ENCODE results near the gene CHID1. TPM values are rescaled to one million over a fixed set of nuclear protein-coding genes. Genes with fewer than 3 reads are reported as not detected.

The CHID1 gene
- total and polyA plus RNA-seq, 4 donors, result 36.1 to 105 (median 80.9) TPM

DNA sequence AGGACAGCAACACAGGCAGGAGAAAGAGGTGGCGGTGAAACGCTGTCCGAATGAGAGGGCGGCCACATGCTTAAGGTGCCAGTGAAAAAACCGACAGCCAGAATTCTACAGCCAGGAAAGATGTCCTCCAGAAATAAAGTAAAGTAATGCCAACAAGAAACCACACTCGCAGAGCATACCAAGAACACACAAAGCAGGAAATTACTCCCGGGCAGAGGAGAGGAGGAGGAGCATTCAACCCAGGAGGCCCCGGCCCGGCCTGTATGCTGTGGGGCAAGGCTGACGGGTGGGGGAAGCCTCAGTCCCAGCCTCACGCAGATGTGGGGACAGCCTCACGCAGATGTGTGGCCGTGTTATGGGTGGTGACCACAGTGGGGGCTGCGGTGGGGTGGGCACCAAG is 28.0 kb downstream of the CHID1 start:
- DNase-seq (ENCODE audit: low read depth in 4 of 6, low spot score in 6 of 6), result no peak
- Histone ChIP-seq H3K27ac (ENCODE audit: low read depth, low read length) (no peak overlapping the region), H3K27me3 (ENCODE audit: control insufficient read depth, insufficient read depth, low read length) (no peaks in the 10 kb centered on the region), H3K4me1 (ENCODE audit: control insufficient read depth, insufficient read depth, low read length) (no peaks in the 10 kb centered on the region), H3K9me3 (ENCODE audit: control insufficient read depth, insufficient read depth, low read length) (no peaks in the 10 kb centered on the region), H3K36me3 (ENCODE audit: control insufficient read depth, insufficient read depth, low read length) (peaks cover 87% of the 10 kb centered on the region), H3K4me3 (ENCODE audit: low read depth, low read length) (no peak overlapping the region)
- 79% methylated on average over 10 of the region's 14 CpGs for WGBS (ENCODE audit: insufficient coverage)

DNA sequence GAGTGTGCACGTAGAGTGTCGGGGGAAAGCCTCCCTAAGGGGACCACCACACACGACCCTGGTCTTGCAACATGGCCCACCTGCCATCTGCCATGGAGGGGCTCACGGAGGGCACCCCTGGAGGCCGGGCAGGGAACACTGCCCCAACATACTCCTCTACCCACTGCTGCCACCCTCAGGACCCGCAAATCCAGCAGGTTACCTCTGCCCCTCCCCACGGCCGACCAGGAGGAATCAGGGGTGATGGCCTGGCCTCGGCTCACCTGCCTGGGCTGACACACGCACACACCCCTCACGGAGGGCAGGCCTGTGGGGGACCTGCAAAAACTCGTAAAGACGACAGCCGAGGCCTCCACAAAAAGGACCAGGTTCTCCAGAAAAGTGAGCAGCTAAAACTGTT is 30.2 kb downstream of the CHID1 start:
- Histone ChIP-seq H3K27ac (ENCODE audit: low read depth, low read length) (no peak overlapping the region), H3K36me3 (ENCODE audit: control insufficient read depth, insufficient read depth, low read length) (peaks cover 88% of the 10 kb centered on the region), H3K4me1 (ENCODE audit: control insufficient read depth, insufficient read depth, low read length) (peaks cover 14% of the 10 kb centered on the region), H3K4me3 (ENCODE audit: low read depth, low read length) (no peak overlapping the region), H3K27me3 (ENCODE audit: control insufficient read depth, insufficient read depth, low read length) (no peaks in the 10 kb centered on the region), H3K9me3 (ENCODE audit: control insufficient read depth, insufficient read depth, low read length) (no peaks in the 10 kb centered on the region)
- DNase-seq (ENCODE audit: low read depth in 4 of 6, low spot score in 6 of 6), result no peak
- 91% methylated on average over 12 of the region's 14 CpGs for WGBS (ENCODE audit: insufficient coverage)

DNA sequence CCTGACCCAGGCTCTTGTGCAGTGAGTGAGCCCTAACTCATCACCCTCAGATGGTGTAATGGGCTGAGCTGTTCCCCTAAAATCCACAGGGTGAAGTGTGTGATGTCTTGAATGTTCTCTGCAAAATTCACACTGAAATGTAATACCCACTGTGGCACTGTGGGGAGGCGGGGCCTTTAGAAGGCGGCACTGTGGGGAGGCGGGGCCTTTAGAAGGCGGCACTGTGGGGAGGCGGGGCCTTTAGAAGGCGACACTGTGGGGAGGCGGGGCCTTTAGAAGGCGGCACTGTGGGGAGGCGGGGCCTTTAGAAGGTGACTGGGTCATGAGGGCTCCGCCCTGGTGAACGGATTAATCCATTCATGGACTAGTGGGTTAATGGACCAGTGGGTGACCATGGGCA is 33.0 kb downstream of the CHID1 start:
- no peak for DNase-seq (ENCODE audit: low read depth in 4 of 6, low spot score in 6 of 6)
- Histone ChIP-seq H3K36me3 (ENCODE audit: control insufficient read depth, insufficient read depth, low read length) (peaks cover 82% of the 10 kb centered on the region), H3K27me3 (ENCODE audit: control insufficient read depth, insufficient read depth, low read length) (no peaks in the 10 kb centered on the region), H3K4me3 (ENCODE audit: low read depth, low read length) (no peak overlapping the region), H3K4me1 (ENCODE audit: control insufficient read depth, insufficient read depth, low read length) (peaks cover 14% of the 10 kb centered on the region), H3K27ac (ENCODE audit: low read depth, low read length) (no peak overlapping the region), H3K9me3 (ENCODE audit: control insufficient read depth, insufficient read depth, low read length) (no peaks in the 10 kb centered on the region)
- 75% methylated on average over 6 of the region's 11 CpGs for WGBS (ENCODE audit: insufficient coverage)

DNA sequence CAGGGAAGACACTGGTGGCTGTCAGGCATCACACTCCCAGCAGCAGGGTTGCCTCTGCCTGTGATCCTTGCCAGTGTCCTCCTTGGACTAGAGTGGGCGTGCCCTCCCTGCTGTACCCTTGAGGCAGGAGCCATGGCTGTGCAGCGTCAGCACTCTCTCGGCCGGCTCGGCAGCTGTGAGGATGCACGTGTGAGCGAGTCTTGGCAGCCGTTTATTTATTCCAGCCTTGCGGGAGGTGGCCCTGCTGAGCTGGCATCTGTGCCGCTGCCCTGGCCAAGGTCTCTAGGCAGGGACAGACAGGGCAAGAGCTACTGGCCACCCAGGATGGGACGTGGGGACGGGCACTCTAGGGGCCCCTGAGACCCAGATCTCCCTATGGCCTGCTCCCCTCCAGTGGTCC is 34.1 kb downstream of the CHID1 start:
- H3K36me3 ChIP-seq (ENCODE audit: control insufficient read depth, insufficient read depth, low read length), result peaks cover 81% of the 10 kb centered on the region
- H3K27ac ChIP-seq (ENCODE audit: low read depth, low read length), result no peak overlapping the region
- DNase-seq (ENCODE audit: low read depth in 4 of 6, low spot score in 6 of 6), result peak in 2 of 6 donors; percentile 55 to 83
- 25% methylated on average over 12 of the region's 12 CpGs for WGBS (ENCODE audit: insufficient coverage)
- H3K27me3 ChIP-seq (ENCODE audit: control insufficient read depth, insufficient read depth, low read length), result no peaks in the 10 kb centered on the region
- peaks cover 14% of the 10 kb centered on the region for H3K4me1 ChIP-seq (ENCODE audit: control insufficient read depth, insufficient read depth, low read length)
- H3K4me3 ChIP-seq (ENCODE audit: low read depth, low read length), result no peak overlapping the region
- no peaks in the 10 kb centered on the region for H3K9me3 ChIP-seq (ENCODE audit: control insufficient read depth, insufficient read depth, low read length)

DNA sequence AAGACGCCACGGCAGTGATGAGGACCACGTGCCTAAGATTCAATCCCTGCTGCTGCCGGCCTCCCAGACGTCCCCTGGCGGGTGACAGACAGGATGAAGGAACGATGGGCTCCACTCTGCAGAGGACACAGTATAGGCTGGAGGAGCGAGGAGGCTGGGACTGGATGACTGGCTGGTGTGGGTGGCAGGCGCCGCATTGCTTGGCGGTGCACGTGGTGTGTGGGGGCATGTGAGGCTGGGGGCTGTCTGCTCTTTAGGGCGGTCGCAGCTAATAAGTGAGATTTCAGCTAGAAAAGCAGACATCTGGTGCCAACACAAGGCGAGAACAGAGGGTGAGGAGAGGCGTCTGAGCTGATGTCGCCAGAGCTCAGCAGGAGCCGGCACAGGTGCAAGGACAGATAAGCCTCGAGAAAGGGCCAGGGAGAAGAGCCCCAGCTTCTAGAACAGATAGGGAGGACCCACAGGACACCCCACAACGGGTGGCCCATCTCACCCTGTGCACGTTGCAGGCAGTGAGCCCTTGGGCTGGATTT is 34.8 kb downstream of the CHID1 start:
- no peak overlapping the region for H3K27ac ChIP-seq (ENCODE audit: low read depth, low read length)
- no peaks in the 10 kb centered on the region for H3K9me3 ChIP-seq (ENCODE audit: control insufficient read depth, insufficient read depth, low read length)
- peaks cover 14% of the 10 kb centered on the region for H3K4me1 ChIP-seq (ENCODE audit: control insufficient read depth, insufficient read depth, low read length)
- H3K4me3 ChIP-seq (ENCODE audit: low read depth, low read length), result no peak overlapping the region
- H3K36me3 ChIP-seq (ENCODE audit: control insufficient read depth, insufficient read depth, low read length), result peaks cover 83% of the 10 kb centered on the region
- H3K27me3 ChIP-seq (ENCODE audit: control insufficient read depth, insufficient read depth, low read length), result no peaks in the 10 kb centered on the region
- peak in 1 of 6 donors; percentile 55 for DNase-seq (ENCODE audit: low read depth in 4 of 6, low spot score in 6 of 6)
- WGBS (ENCODE audit: insufficient coverage), result 81% methylated on average over 21 of the region's 21 CpGs

DNA sequence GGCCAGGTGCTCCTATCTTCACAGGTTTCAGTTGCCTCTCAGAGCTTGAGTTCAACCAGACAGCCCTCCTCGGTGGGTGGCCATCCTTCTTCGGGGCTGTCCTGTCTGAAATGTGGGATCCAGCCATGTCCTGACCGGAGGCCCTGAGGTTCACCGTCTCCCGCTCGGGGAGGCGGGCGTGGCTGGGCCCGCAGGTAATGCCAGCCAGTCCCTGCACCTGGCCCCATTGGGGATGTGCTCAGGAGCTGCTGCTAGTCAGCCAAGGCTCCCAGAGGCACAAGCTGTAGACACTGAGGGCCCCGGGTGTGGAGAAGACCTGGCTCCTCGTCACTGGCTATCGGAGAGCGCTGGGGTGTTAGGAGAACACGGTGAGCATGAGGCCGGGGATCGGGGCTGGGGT is 35.4 kb downstream of the CHID1 start:
- no peak for DNase-seq (ENCODE audit: low read depth in 4 of 6, low spot score in 6 of 6)
- Histone ChIP-seq H3K4me3 (ENCODE audit: low read depth, low read length) (no peak overlapping the region), H3K36me3 (ENCODE audit: control insufficient read depth, insufficient read depth, low read length) (peaks cover 84% of the 10 kb centered on the region), H3K4me1 (ENCODE audit: control insufficient read depth, insufficient read depth, low read length) (peaks cover 14% of the 10 kb centered on the region), H3K9me3 (ENCODE audit: control insufficient read depth, insufficient read depth, low read length) (no peaks in the 10 kb centered on the region), H3K27me3 (ENCODE audit: control insufficient read depth, insufficient read depth, low read length) (no peaks in the 10 kb centered on the region), H3K27ac (ENCODE audit: low read depth, low read length) (no peak overlapping the region)
- WGBS (ENCODE audit: insufficient coverage), result 96% methylated on average over 16 of the region's 16 CpGs

DNA sequence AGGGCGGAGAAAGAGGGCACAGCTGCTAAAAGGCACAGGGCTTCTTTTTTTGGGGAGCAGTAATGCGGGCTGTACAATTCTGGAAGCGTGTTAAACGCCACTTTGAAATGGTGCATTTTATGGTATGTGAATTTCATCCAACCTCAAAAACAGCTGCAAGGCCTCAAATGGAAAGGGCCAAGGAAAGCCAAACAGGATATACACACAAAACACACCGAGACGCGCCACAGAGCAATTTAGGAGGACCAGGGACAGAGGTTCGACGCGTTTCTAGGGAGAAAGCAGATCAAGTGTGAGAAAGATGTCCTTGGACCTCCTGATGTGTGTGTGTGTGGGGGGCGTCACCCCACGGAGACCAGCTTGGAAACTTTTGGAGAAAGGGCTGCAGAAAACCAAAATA is 36.9 kb downstream of the CHID1 start:
- H3K4me1 ChIP-seq (ENCODE audit: control insufficient read depth, insufficient read depth, low read length), result peaks cover 14% of the 10 kb centered on the region
- H3K27me3 ChIP-seq (ENCODE audit: control insufficient read depth, insufficient read depth, low read length), result no peaks in the 10 kb centered on the region
- H3K27ac ChIP-seq (ENCODE audit: low read depth, low read length), result no peak overlapping the region
- peaks cover 86% of the 10 kb centered on the region for H3K36me3 ChIP-seq (ENCODE audit: control insufficient read depth, insufficient read depth, low read length)
- no peak for DNase-seq (ENCODE audit: low read depth in 4 of 6, low spot score in 6 of 6)
- 75% methylated on average over 6 of the region's 12 CpGs for WGBS (ENCODE audit: insufficient coverage)
- H3K9me3 ChIP-seq (ENCODE audit: control insufficient read depth, insufficient read depth, low read length), result no peaks in the 10 kb centered on the region
- no peak overlapping the region for H3K4me3 ChIP-seq (ENCODE audit: low read depth, low read length)

DNA sequence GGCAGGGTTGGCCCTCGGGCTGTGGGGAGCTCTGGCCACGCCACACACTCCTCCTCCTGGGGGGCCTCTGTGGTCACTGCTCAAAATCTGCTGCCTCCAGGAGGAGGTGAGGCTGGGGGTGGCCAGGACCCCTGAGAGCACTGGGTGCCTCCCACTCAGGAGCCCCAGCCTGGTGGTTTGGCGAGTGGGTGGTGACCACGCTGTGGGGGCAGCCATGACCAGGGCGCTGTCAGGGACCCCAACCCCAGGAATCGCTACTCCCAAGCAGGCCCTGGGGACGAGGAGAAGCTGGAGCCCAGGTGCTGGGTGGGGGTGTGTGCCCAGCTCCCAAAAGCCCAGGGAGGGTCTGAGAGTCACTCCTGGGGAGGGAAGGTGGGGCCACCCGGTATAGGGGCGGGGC is 37.8 kb downstream of the CHID1 start:
- no peak for DNase-seq (ENCODE audit: low read depth in 4 of 6, low spot score in 6 of 6)
- H3K9me3 ChIP-seq (ENCODE audit: control insufficient read depth, insufficient read depth, low read length), result no peaks in the 10 kb centered on the region
- H3K36me3 ChIP-seq (ENCODE audit: control insufficient read depth, insufficient read depth, low read length), result peaks cover 89% of the 10 kb centered on the region
- no peak overlapping the region for H3K4me3 ChIP-seq (ENCODE audit: low read depth, low read length)
- H3K27ac ChIP-seq (ENCODE audit: low read depth, low read length), result no peak overlapping the region
- H3K4me1 ChIP-seq (ENCODE audit: control insufficient read depth, insufficient read depth, low read length), result peaks cover 14% of the 10 kb centered on the region
- no peaks in the 10 kb centered on the region for H3K27me3 ChIP-seq (ENCODE audit: control insufficient read depth, insufficient read depth, low read length)
- 92% methylated on average over 8 of the region's 9 CpGs for WGBS (ENCODE audit: insufficient coverage)

DNA sequence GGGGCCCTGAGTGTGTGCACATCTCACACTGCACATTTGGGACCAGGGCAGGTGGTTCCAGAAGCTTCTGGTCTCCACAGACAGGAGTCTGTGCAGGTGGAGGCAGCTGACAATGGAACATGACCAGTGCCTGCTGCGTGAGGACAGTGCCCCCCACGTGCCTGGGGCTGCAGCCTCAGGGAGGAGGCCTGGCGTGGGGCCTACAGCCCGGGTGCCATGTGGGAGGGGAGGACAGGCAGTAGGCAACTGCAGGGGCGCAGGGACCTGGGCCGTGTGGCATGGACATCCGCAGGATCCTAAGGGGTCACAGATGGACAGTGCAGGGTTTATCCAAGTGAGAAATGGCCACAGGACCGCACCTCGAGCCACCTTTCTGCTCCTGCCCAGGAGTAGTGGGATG is 39.1 kb downstream of the CHID1 start:
- Histone ChIP-seq H3K9me3 (ENCODE audit: control insufficient read depth, insufficient read depth, low read length) (no peaks in the 10 kb centered on the region), H3K4me3 (ENCODE audit: low read depth, low read length) (no peak overlapping the region)
- 73% methylated on average over 9 of the region's 9 CpGs for WGBS (ENCODE audit: insufficient coverage)

DNA sequence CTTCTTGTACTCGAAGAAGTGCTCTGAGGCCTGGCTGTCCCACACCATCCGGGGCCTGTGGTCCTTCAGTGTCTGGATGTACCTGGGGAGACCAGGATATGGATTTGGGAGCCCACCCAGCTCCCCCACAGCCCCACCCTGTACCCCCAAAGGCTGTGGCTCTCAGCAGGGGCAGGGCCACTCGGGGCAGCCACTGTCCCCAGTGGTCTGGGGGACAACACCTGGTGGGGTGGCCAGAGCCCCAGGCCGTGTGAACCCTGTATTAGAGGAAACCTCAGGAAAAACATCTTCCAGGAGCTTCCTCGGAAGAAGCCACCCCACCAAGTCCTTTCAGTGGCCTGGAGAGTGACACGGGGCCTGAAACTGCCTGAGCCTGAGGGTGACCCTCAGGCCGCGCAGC is 40.2 kb downstream of the CHID1 start:
- Histone ChIP-seq H3K4me3 (ENCODE audit: low read depth, low read length) (no peak overlapping the region), H3K27ac (ENCODE audit: low read depth, low read length) (no peak overlapping the region), H3K36me3 (ENCODE audit: control insufficient read depth, insufficient read depth, low read length) (peaks cover 92% of the 10 kb centered on the region), H3K4me1 (ENCODE audit: control insufficient read depth, insufficient read depth, low read length) (no peaks in the 10 kb centered on the region), H3K27me3 (ENCODE audit: control insufficient read depth, insufficient read depth, low read length) (no peaks in the 10 kb centered on the region), H3K9me3 (ENCODE audit: control insufficient read depth, insufficient read depth, low read length) (no peaks in the 10 kb centered on the region)
- 91% methylated on average over 8 of the region's 8 CpGs for WGBS (ENCODE audit: insufficient coverage)
- no peak for DNase-seq (ENCODE audit: low read depth in 4 of 6, low spot score in 6 of 6)

More for the DNA sequence above, 39.1 kb downstream of the CHID1 start:
- no peak overlapping the region for H3K27ac ChIP-seq (ENCODE audit: low read depth, low read length)
- H3K4me1 ChIP-seq (ENCODE audit: control insufficient read depth, insufficient read depth, low read length), result peaks cover 6% of the 10 kb centered on the region
- DNase-seq (ENCODE audit: low read depth in 4 of 6, low spot score in 6 of 6), result no peak
- no peaks in the 10 kb centered on the region for H3K27me3 ChIP-seq (ENCODE audit: control insufficient read depth, insufficient read depth, low read length)
- H3K36me3 ChIP-seq (ENCODE audit: control insufficient read depth, insufficient read depth, low read length), result peaks cover 92% of the 10 kb centered on the region

All from spinal cord (tissue), 10 donors.